GM12878 (cell line): Measurements from ENCODE around the gene CD3G. TPM values are rescaled to one million over a fixed set of nuclear protein-coding genes. Genes with fewer than 3 reads are reported as not detected.
A peak's percentile ranks its signal among the peaks of the same experiment; 100 is the strongest.

Experiments
- ATAC-seq: fragments of 200-7000 bp; cut with Tn5 transposase; 3 replicates; pipeline ENCODE4 v1.9.1; 2020; ENCODE audit warnings: mild to moderate bottlenecking, moderate library complexity
- BruUV-seq: library from RNA; stranded (reverse); fragments of 400-500 nt; replicated peaks from 2 replicates; lab custom pipeline; 2021; lab: Mats Ljungman, UMichigan
- CTCF ChIA-PET: fragments of 300-600 bp; sonication (Branson Sonifier 250); formaldehyde crosslinking; extraction: SDS; loops from one replicate; lab custom pipeline; 2021; ENCODE audit warnings: inconsistent platforms; lab: Yijun Ruan, JAX
- POLR2A ChIA-PET: fragments of 350-600 bp; formaldehyde crosslinking; extraction: SDS; loops from one replicate; lab custom pipeline; 2021; ENCODE audit warnings: inconsistent platforms; lab: Charles Lee
- RAD21 ChIA-PET: fragments of 300-600 bp; sonication (Branson Sonifier 250); formaldehyde crosslinking; loops from one replicate; lab custom pipeline; 2023; ENCODE audit warnings: antibody characterized with exemption; ENCODE audit not compliant: unreplicated experiment; lab: Charles Lee
- SMC1A ChIA-PET: fragments of 300-600 bp; sonication (Branson Sonifier 250); formaldehyde crosslinking; loops from one replicate; lab custom pipeline; 2023; ENCODE audit not compliant: unreplicated experiment, uncharacterized antibody; lab: Charles Lee
- DNase-seq: peaks from one replicate; pipeline ENCODE4 v3.0.0-alpha.2; 2011; ENCODE audit warnings: low read depth, low spot score
- FAIRE-seq: peaks from 3 replicates; lab custom pipeline; 2011; peaks lifted over from hg19 to GRCh38; lab: Jason Lieb, UNC
- H2AFZ ChIP-seq: 2 replicates; pipeline ENCODE4 v1.6.0; 2011; ENCODE audit warnings: low read depth, low read length, control low read depth; ENCODE audit not compliant: control insufficient read depth
- H3K27ac ChIP-seq: 2 replicates; pipeline ENCODE4 v1.5.1; 2011; ENCODE audit warnings: control low read depth; ENCODE audit not compliant: control insufficient read depth, insufficient read depth
- H3K27me3 ChIP-seq, 2 experiments: replicated peaks in 1 of 2; 2 replicates each; pipeline versions ENCODE4 v1.6.0 to v1.6.1; 2011; ENCODE audit warnings: low read length in 1 of 2; ENCODE audit not compliant: control insufficient read depth in 2 of 2, insufficient read depth in 2 of 2
- H3K36me3 ChIP-seq, 2 experiments: 2 replicates each; pipeline ENCODE4 v1.5.1; 2011; ENCODE audit warnings: low read length in 1 of 2; ENCODE audit not compliant: control insufficient read depth in 2 of 2, insufficient read depth in 2 of 2
- H3K4me1 ChIP-seq: 2 replicates; pipeline ENCODE4 v1.6.1; 2011; ENCODE audit warnings: mild to moderate bottlenecking, low read length, moderate library complexity, mixed read lengths; ENCODE audit not compliant: control insufficient read depth, insufficient read depth
- H3K4me2 ChIP-seq: 2 replicates; pipeline ENCODE4 v1.6.0; 2011; ENCODE audit warnings: control low read depth; ENCODE audit not compliant: control insufficient read depth, insufficient read depth
- H3K4me3 ChIP-seq: fragments of 200-600 bp; sonication (generic); 2 replicates; pipeline ENCODE4 v1.5.1; 2016
- H3K79me2 ChIP-seq: 2 replicates; pipeline ENCODE4 v1.6.0; 2011; ENCODE audit warnings: low read length; ENCODE audit not compliant: control insufficient read depth, insufficient read depth
- H3K9ac ChIP-seq: 2 replicates; pipeline ENCODE4 v1.8.0; 2011; ENCODE audit warnings: low read length, control low read depth, mixed read lengths; ENCODE audit not compliant: control insufficient read depth, insufficient read depth
- H3K9me3 ChIP-seq: replicated peaks from 3 replicates; pipeline ENCODE4 v1.5.1; 2011; ENCODE audit warnings: mild to moderate bottlenecking, low read length; ENCODE audit not compliant: control insufficient read depth, insufficient read depth
- H4K20me1 ChIP-seq: 2 replicates; pipeline ENCODE4 v1.6.0; 2011; ENCODE audit not compliant: control insufficient read depth, insufficient read depth
- ASH2L ChIP-seq: fragments of 300-600, 200-600 bp; sonication (generic); IDR thresholded peaks from 2 replicates; pipeline ENCODE4 v1.6.1; 2017; ENCODE audit warnings: low read depth, mild to moderate bottlenecking, borderline replicate concordance
- CHD2 ChIP-seq: IDR thresholded peaks from 2 replicates; pipeline ENCODE4 v1.6.1; 2011; ENCODE audit warnings: low read depth, low read length, improper control_type of control experiment, borderline replicate concordance
- CREB1 ChIP-seq: IDR thresholded peaks from 2 replicates; pipeline ENCODE4 v1.6.1; 2012; ENCODE audit warnings: low read depth, mild to moderate bottlenecking, inconsistent platforms
- ETV6 ChIP-seq, 2 experiments: fragments of 450-650 bp in 1 of 2; IDR thresholded peaks in 1 of 2; conservative IDR thresholded peaks in 1 of 2; 2 replicates each; pipeline ENCODE4 v1.6.1; 2014; ENCODE audit warnings: antibody characterized with exemption in 1 of 2, borderline replicate concordance in 1 of 2, low read depth in 1 of 2, mild to moderate bottlenecking in 1 of 2, moderate library complexity in 1 of 2
- FOS ChIP-seq: IDR thresholded peaks from 3 replicates; pipeline ENCODE4 v1.6.1; 2011; ENCODE audit warnings: borderline replicate concordance; ENCODE audit not compliant: insufficient read length; ENCODE audit errors: extremely low read depth
- KDM1A ChIP-seq: fragments of 200-600 bp; sonication (generic); IDR thresholded peaks from 2 replicates; pipeline ENCODE4 v1.6.1; 2016; ENCODE audit warnings: borderline replicate concordance
- LARP7 ChIP-seq: fragments of 450-650 bp; IDR thresholded peaks from 2 replicates; pipeline ENCODE4 v1.6.1; 2017; ENCODE audit warnings: mild to moderate bottlenecking
- NKRF ChIP-seq: fragments of 450-650 bp; conservative IDR thresholded peaks from 2 replicates; pipeline ENCODE4 v1.6.1; 2017; ENCODE audit warnings: mild to moderate bottlenecking, moderate library complexity
- PAX8 ChIP-seq: fragments of 450-650 bp; IDR thresholded peaks from 2 replicates; pipeline ENCODE4 v1.6.1; 2017; ENCODE audit warnings: mild to moderate bottlenecking, moderate library complexity
- POLR2AphosphoS2 ChIP-seq: IDR thresholded peaks from 2 replicates; pipeline ENCODE4 v1.6.1; 2011; ENCODE audit warnings: low read depth, mild to moderate bottlenecking, low read length, improper control_type of control experiment, moderate library complexity
- POLR2AphosphoS5 ChIP-seq: IDR thresholded peaks from 2 replicates; pipeline ENCODE4 v1.6.1; 2011; ENCODE audit warnings: mild to moderate bottlenecking, low read length, inconsistent platforms
- SMAD5 ChIP-seq: IDR thresholded peaks from 2 replicates; pipeline ENCODE4 v1.6.1; 2016; ENCODE audit warnings: antibody characterized with exemption, low read depth
- SREBF1 ChIP-seq: IDR thresholded peaks from 2 replicates; pipeline ENCODE4 v1.6.1; 2012; ENCODE audit warnings: mild to moderate bottlenecking, low read length
- YBX1 ChIP-seq: fragments of 450-650 bp; IDR thresholded peaks from 2 replicates; pipeline ENCODE4 v1.6.1; 2016; ENCODE audit warnings: antibody characterized with exemption
- ZBTB33 ChIP-seq: fragments of 450-650 bp; IDR thresholded peaks from 2 replicates; pipeline ENCODE4 v1.6.1; 2017; ENCODE audit warnings: mild to moderate bottlenecking
- ZNF217 ChIP-seq: fragments of 450-650 bp; IDR thresholded peaks from 2 replicates; pipeline ENCODE4 v1.6.1; 2017; ENCODE audit warnings: antibody characterized with exemption, mild to moderate bottlenecking
- WGBS: methylation state at CpG from one replicate; pipeline ENCODE4 v1.1.6; 2016; ENCODE audit warnings: low lambda C conversion rate; ENCODE audit not compliant: insufficient replicate concordance, insufficient coverage; ENCODE audit errors: missing lambda C conversion rate; 5-methylcytosine and 5-hydroxymethylcytosine counted together
- in situ Hi-C: fragments of 300-500 bp; cut with MboI; formaldehyde crosslinking; loops from 9 replicates; pipeline ENCODE4 v1.14.3; 2018; ENCODE audit warnings: mixed read lengths
- intact Hi-C: fragments of 100-400 bp; cut with micrococcal nuclease; formaldehyde crosslinking; loops from one replicate; pipeline ENCODE4 v1.14.2; 2022; ENCODE audit not compliant: unreplicated experiment
- polyA plus RNA-seq, 11 experiments: library from polyadenylated mRNA; depleted of rRNA in 4 of 11; unstranded in 6 of 11; stranded (reverse) in 5 of 11; fragments of >200 nt; fragmentation: Nextera tagmentation in 4 of 11; fragmentation: Illumina TruSeq in 1 of 11; extraction: Ambion mirVana in 4 of 11; extraction: Trizol in 1 of 11; gene quantifications; 1 replicate in 1 of 11; 2 replicates in 10 of 11; pipeline versions ENCODE4 v1.2.1 to v1.2.3, GENCODE V29; 2011 to 2016; ENCODE audit warnings: inconsistent platforms in 2 of 11, missing spikeins in 2 of 11, low read depth in 1 of 11
- total RNA-seq, 4 experiments: library from RNA; depleted of rRNA in 3 of 4; stranded (reverse); fragments of >200 nt in 3 of 4; fragmentation: Illumina TruSeq in 1 of 4; extraction: Trizol in 1 of 4; gene quantifications; 2 replicates each; pipeline versions ENCODE4 v1.2.1 to v1.2.3, GENCODE V29; 2013 to 2021
- TF ChIP-seq, protein P1 (sequence below): IDR thresholded peaks from 2 replicates; pipeline ENCODE4 v1.6.1; 2011; ENCODE audit warnings: borderline replicate concordance, low read depth, mild to moderate bottlenecking, moderate library complexity, mixed read lengths, low read length; ENCODE audit not compliant: insufficient read depth; ENCODE audit errors: extremely low read length

The CD3G gene
- total and polyA plus RNA-seq, 10 of the 15 experiments (the other 5 are each of a cell fraction or from before 2014, with no cell fraction given) = 0.10 to 0.16 (median 0.13) TPM; not detected in 7

DNA sequence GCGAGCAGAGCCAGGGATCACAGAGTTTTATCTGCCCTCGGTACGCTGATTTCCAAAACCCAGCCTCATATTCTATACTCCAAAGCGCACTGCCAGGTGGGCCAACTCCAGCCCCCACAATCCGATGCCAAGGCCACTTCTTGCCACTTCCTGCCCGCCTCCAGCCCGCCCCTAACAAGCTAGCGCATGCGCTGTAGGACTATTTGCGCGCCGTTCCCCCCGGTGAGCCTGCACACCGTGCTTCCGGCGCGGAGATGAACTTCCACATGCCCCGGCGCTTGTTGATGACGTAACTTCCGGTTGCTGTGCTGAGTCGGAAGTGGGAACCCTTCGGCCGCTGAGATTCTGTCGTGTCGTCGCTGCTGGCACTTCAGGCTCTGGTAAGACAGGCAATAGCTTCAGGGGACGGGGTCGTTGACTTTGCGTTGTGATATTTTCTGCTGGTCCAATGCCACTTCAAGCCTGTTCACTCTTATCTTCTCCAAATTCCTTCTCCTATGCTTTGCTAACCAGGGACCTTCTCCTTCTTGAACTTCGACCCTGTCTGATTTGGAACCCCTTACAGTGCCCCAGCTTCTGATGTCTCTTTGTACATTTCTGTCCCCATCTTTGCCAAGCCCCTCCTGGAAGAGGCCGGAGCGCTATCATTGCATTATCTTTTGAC, 15.3 kb downstream of the CD3G start, which contains the start of gene UBE4A (continued):
- no peak for TF ChIP-seq YBX1
- TF ChIP-seq PAX8 = no peak
- TF ChIP-seq LARP7 = no peak
- no peak for TF ChIP-seq FOS
- no peak; the same call in 1 of the 2 replicates for TF ChIP-seq NKRF
- 0 out of 2 replicates have a peak, but pooled peaks have one; percentile 74 for TF ChIP-seq CHD2
- TF ChIP-seq SREBF1 = peak; percentile 40; the same call in 1 of the 2 replicates
- TF ChIP-seq CREB1 = peak; percentile 99
- no peak for TF ChIP-seq KDM1A

DNA sequence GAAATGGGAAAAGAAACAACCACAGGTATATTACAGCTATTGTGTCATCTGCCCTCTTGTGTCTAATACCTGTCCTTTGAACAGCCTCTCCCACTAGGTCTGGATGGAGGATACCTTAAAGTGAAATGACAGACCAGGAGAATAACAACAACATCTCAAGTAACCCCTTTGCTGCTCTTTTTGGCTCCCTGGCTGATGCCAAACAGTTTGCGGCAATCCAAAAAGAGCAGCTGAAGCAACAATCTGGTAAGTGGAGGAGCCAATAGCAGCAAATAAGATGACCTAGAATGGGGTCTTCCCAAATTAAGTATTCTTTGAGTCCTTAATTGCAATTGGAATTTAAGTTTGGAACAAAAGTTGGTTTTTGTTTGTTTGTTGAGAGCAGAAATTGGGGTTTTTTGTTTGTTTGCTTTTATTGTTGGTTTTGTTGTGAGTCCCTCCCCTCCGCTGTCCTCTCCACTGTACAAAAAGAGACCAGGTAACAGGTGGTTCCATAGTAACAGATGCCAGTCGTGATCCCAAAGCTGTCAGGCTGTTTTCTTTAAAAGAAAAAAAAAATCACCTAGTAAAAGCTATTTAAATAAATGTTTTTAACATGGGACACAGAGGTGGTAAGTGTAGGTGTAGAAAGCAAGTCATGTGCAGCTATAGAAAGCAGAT, 20.9 kb downstream of the CD3G start:
- Histone ChIP-seq H3K4me1 (peaks cover 3% of the 10 kb centered on the region; the same call in 1 of the 2 replicates), H3K9ac (no peak overlapping the region), H3K27ac (no peak overlapping the region), H3K9me3 (no peaks in the 10 kb centered on the region), H3K36me3 (peaks cover 7 to 16% of the 10 kb centered on the region in 2 experiments), H3K4me2 (no peak overlapping the region), H2AFZ (no peak overlapping the region), H3K4me3 (no peak overlapping the region), H3K27me3 (no peaks in the 10 kb centered on the region), H3K79me2 (peaks cover 23% of the 10 kb centered on the region), H4K20me1 (no peaks in the 10 kb centered on the region)
- CTCF ChIA-PET = interaction anchor here (0.6 to 2.2 kb wide), 15 partner anchors 9 to 166 kb away, joined by 3 to 10 read pairs (median 3); no protein-coding TSS in a partner anchor
- SMC1A ChIA-PET = interaction anchor here (0.8 to 1.6 kb wide), 7 partner anchors 14 to 123 kb away, joined by 3 to 4 read pairs (median 3); no protein-coding TSS in a partner anchor
- DNase-seq (no peak), ATAC-seq (no peak), FAIRE-seq (no peak)
- RAD21 ChIA-PET = interaction anchor here (0.6 to 2.5 kb wide), 4 partner anchors 14 to 167 kb away, joined by 3 to 6 read pairs (median 4); no protein-coding TSS in a partner anchor
- POLR2A ChIA-PET = interaction anchor here (0.7 to 1.0 kb wide), 4 partner anchors 15 to 113 kb away, joined by 3 read pairs; partner anchors contain the start of gene MPZL3
- in situ Hi-C loops (no loop called here), intact Hi-C loops (no loop called here)
- TF ChIP-seq PAX8 = no peak
- no peak for TF ChIP-seq SMAD5
- TF ChIP-seq ASH2L = no peak
- TF ChIP-seq POLR2AphosphoS5 = no peak
- TF ChIP-seq ZNF217 = no peak
- no peak for TF ChIP-seq ZBTB33
- no peak for TF ChIP-seq ETV6 (conservative IDR thresholded peaks at IDR 0.05 in 1 of 2, IDR thresholded peaks at IDR 0.05 in 1 of 2; ENCODE audit: borderline replicate concordance in 1 of 2, low read depth in 1 of 2)
- no peak for TF ChIP-seq POLR2AphosphoS2
- TF ChIP-seq, protein P1, sequence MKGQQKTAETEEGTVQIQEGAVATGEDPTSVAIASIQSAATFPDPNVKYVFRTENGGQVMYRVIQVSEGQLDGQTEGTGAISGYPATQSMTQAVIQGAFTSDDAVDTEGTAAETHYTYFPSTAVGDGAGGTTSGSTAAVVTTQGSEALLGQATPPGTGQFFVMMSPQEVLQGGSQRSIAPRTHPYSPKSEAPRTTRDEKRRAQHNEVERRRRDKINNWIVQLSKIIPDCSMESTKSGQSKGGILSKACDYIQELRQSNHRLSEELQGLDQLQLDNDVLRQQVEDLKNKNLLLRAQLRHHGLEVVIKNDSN = no peak
- TF ChIP-seq CHD2 = no peak
- 94% methylated on average over 3 of the region's 3 CpGs for WGBS
- no TSS peak for BruUV-seq
